ENCODE results near the gene FMN1.

Gene FMN1

DNA sequence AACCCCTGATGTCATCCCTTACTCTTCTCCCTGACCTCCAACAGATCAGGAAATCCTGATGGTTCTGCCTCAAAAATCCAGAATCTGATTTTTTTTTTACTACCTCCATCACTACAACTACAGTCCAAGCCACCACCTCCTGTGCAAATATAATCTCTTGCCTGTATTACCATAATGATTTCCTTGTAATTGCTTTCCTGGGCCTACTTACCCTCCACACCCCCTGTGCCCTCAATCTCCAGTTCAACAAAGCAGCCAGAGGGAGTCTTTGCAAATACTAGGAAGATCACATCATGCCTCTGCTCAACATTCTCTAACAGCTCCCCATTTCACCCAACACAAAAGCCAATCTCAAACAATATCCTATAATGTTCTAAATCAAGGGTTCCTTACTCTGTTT is 159.9 kb downstream of the FMN1 start:
- H4K91ac ChIP-seq (ENCODE audit: low read depth, low read length): no peak overlapping the region
- no peaks in the 10 kb centered on the region for H3K9me3 ChIP-seq (ENCODE audit: insufficient read depth, low read depth, low read length)
- H3K27ac ChIP-seq (ENCODE audit: low read depth, low read length): no peak overlapping the region
- DNase-seq: no peak
- no peak overlapping the region for H3K23ac ChIP-seq (ENCODE audit: low read length)
- peaks cover 0 to 2% of the 10 kb centered on the region in 2 experiments for H3K4me1 ChIP-seq (ENCODE audit: control insufficient read depth in 1 of 2, insufficient read depth in 2 of 2, low read length in 2 of 2)
- H3K36me3 ChIP-seq (ENCODE audit: control insufficient read depth in 1 of 2, insufficient read depth in 2 of 2, low read length in 2 of 2): no peaks in the 10 kb centered on the region
- H3K79me1 ChIP-seq (ENCODE audit: low read length): no peaks in the 10 kb centered on the region
- H3K4me3 ChIP-seq (ENCODE audit: low read depth, low read length): no peak overlapping the region
- H3K79me2 ChIP-seq (ENCODE audit: control insufficient read depth, insufficient read depth, low read length, poor library complexity): no peaks in the 10 kb centered on the region
- no peaks in the 10 kb centered on the region for H3K27me3 ChIP-seq (ENCODE audit: insufficient read depth, low read length)
- H2BK120ac ChIP-seq (ENCODE audit: insufficient read depth, low read length, poor library complexity): no peak overlapping the region
- H3K18ac ChIP-seq (ENCODE audit: low read length): no peak overlapping the region
- no peak overlapping the region for H2BK5ac ChIP-seq (ENCODE audit: low read depth, low read length, poor library complexity)
- no peak overlapping the region for H3K4me2 ChIP-seq (ENCODE audit: low read length)
- H2AFZ ChIP-seq (ENCODE audit: insufficient read depth, low read length, poor library complexity): no peak overlapping the region
- no peak overlapping the region for H4K8ac ChIP-seq (ENCODE audit: low read depth, low read length)
- no peak overlapping the region for H3K9ac ChIP-seq (ENCODE audit: low read length)
- no peak overlapping the region for H2AK5ac ChIP-seq (ENCODE audit: low read length)
- no peak overlapping the region for H2BK12ac ChIP-seq (ENCODE audit: low read length)
- no peak overlapping the region for H4K12ac ChIP-seq (ENCODE audit: low read depth, low read length)
- no peak overlapping the region for H3K14ac ChIP-seq (ENCODE audit: low read length)
- H3K4ac ChIP-seq (ENCODE audit: low read depth, low read length): no peak overlapping the region

DNA sequence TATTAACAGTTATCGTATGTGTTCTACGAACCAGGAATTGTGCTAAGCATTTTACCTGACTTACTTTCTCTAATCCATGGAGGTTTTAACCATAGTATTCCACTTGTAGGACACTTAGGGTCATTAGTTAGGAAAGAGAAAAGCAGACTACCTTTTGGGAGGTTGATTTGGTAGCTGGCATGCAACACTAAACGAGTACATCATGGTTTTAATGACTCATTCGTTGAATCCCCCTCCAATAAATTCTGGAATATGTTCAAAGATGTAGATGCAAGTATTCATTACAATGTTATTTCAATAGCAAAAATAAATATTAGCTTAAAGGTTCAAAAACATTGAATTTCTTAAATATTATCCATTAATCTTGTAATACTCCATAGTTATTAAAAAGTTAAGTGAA is 162.5 kb downstream of the FMN1 start:
- H3K36me3 ChIP-seq (ENCODE audit: control insufficient read depth in 1 of 2, insufficient read depth in 2 of 2, low read length in 2 of 2): no peaks in the 10 kb centered on the region
- no peaks in the 10 kb centered on the region for H3K27me3 ChIP-seq (ENCODE audit: insufficient read depth, low read length)
- no peaks in the 10 kb centered on the region for H3K79me1 ChIP-seq (ENCODE audit: low read length)
- H3K4me1 ChIP-seq (ENCODE audit: control insufficient read depth in 1 of 2, insufficient read depth in 2 of 2, low read length in 2 of 2): peaks cover 0 to 2% of the 10 kb centered on the region in 2 experiments
- H2BK120ac ChIP-seq (ENCODE audit: insufficient read depth, low read length, poor library complexity): no peak overlapping the region
- no peak overlapping the region for H4K12ac ChIP-seq (ENCODE audit: low read depth, low read length)
- H2AK5ac ChIP-seq (ENCODE audit: low read length): no peak overlapping the region
- no peak overlapping the region for H2AFZ ChIP-seq (ENCODE audit: insufficient read depth, low read length, poor library complexity)
- no peak overlapping the region for H3K27ac ChIP-seq (ENCODE audit: low read depth, low read length)
- no peak overlapping the region for H3K23ac ChIP-seq (ENCODE audit: low read length)
- no peak overlapping the region for H4K8ac ChIP-seq (ENCODE audit: low read depth, low read length)
- H2BK12ac ChIP-seq (ENCODE audit: low read length): no peak overlapping the region
- H4K91ac ChIP-seq (ENCODE audit: low read depth, low read length): no peak overlapping the region
- no peak overlapping the region for H3K4me2 ChIP-seq (ENCODE audit: low read length)
- WGBS (ENCODE audit: extremely low coverage, insufficient coverage, insufficient read length): no CpG with 5 or more reads among the region's 4 CpGs
- H3K4me3 ChIP-seq (ENCODE audit: low read depth, low read length): no peak overlapping the region
- H3K9me3 ChIP-seq (ENCODE audit: insufficient read depth, low read depth, low read length): no peaks in the 10 kb centered on the region
- no peak for DNase-seq
- H3K79me2 ChIP-seq (ENCODE audit: control insufficient read depth, insufficient read depth, low read length, poor library complexity): no peaks in the 10 kb centered on the region
- no peak overlapping the region for H3K14ac ChIP-seq (ENCODE audit: low read length)
- no peak overlapping the region for H3K9ac ChIP-seq (ENCODE audit: low read length)
- H2BK5ac ChIP-seq (ENCODE audit: low read depth, low read length, poor library complexity): no peak overlapping the region
- H3K18ac ChIP-seq (ENCODE audit: low read length): no peak overlapping the region
- H3K4ac ChIP-seq (ENCODE audit: low read depth, low read length): no peak overlapping the region

DNA sequence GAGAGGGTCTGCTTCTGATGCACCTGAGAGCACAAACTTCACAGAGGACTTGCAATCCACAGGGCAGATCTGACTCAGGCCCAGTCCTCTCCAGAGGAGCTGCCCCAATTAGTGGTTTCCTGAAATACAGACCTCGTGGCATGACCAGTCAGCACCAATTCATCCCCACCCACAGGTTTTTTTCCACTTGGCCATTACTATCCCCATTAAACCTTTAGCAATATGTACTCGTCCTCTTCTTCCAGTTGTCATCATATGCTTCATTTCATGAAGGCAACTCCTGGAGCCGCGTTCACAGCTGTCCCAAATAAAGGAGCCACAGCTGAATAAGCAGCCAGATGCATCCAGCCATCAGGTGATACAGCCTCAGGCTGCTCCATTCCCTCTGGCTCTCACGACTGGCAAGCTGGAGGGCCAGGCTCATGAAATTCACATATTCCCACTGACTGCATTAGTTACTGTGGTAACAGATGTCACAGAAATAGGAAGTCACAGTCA is 163.1 kb downstream of the FMN1 start:
- H3K4me3 ChIP-seq (ENCODE audit: low read depth, low read length): no peak overlapping the region
- peaks cover 0 to 2% of the 10 kb centered on the region in 2 experiments for H3K4me1 ChIP-seq (ENCODE audit: control insufficient read depth in 1 of 2, insufficient read depth in 2 of 2, low read length in 2 of 2)
- H2BK12ac ChIP-seq (ENCODE audit: low read length): no peak overlapping the region
- no peak overlapping the region for H3K4ac ChIP-seq (ENCODE audit: low read depth, low read length)
- no peak overlapping the region for H3K4me2 ChIP-seq (ENCODE audit: low read length)
- no peaks in the 10 kb centered on the region for H3K79me1 ChIP-seq (ENCODE audit: low read length)
- no peaks in the 10 kb centered on the region for H3K36me3 ChIP-seq (ENCODE audit: control insufficient read depth in 1 of 2, insufficient read depth in 2 of 2, low read length in 2 of 2)
- no peak overlapping the region for H2BK5ac ChIP-seq (ENCODE audit: low read depth, low read length, poor library complexity)
- H3K79me2 ChIP-seq (ENCODE audit: control insufficient read depth, insufficient read depth, low read length, poor library complexity): no peaks in the 10 kb centered on the region
- no peak for DNase-seq
- peak overlapping the region; percentile 31 for H3K9ac ChIP-seq (ENCODE audit: low read length)
- H2BK120ac ChIP-seq (ENCODE audit: insufficient read depth, low read length, poor library complexity): no peak overlapping the region
- H2AFZ ChIP-seq (ENCODE audit: insufficient read depth, low read length, poor library complexity): no peak overlapping the region
- no peak overlapping the region for H3K14ac ChIP-seq (ENCODE audit: low read length)
- H3K9me3 ChIP-seq (ENCODE audit: insufficient read depth, low read depth, low read length): no peaks in the 10 kb centered on the region
- H4K12ac ChIP-seq (ENCODE audit: low read depth, low read length): no peak overlapping the region
- no CpG with 5 or more reads among the region's 5 CpGs for WGBS (ENCODE audit: extremely low coverage, insufficient coverage, insufficient read length)
- no peak overlapping the region for H3K23ac ChIP-seq (ENCODE audit: low read length)
- no peak overlapping the region for H3K27ac ChIP-seq (ENCODE audit: low read depth, low read length)
- H4K91ac ChIP-seq (ENCODE audit: low read depth, low read length): no peak overlapping the region
- no peak overlapping the region for H2AK5ac ChIP-seq (ENCODE audit: low read length)
- H4K8ac ChIP-seq (ENCODE audit: low read depth, low read length): no peak overlapping the region
- H3K27me3 ChIP-seq (ENCODE audit: insufficient read depth, low read length): no peaks in the 10 kb centered on the region
- no peak overlapping the region for H3K18ac ChIP-seq (ENCODE audit: low read length)

DNA sequence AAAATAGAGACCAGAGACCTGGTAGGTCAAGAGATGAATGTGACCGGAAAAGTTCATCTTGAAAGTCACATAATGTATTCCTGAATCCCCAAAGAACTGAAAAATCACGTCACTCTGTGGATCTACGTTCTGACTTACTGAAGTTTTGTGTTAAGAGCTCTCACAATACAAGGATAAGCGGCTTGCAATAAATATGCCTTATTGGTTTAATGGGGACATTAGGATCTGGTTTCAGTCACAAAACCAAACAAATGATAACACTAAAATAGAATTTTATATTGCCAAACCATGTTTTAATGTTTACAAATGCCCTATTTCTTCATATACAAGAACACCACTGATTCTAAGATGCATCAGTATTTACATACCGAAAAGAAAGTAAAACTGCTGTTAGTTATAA is 164.2 kb downstream of the FMN1 start:
- no peak overlapping the region for H3K18ac ChIP-seq (ENCODE audit: low read length)
- no peaks in the 10 kb centered on the region for H3K36me3 ChIP-seq (ENCODE audit: control insufficient read depth in 1 of 2, insufficient read depth in 2 of 2, low read length in 2 of 2)
- H3K23ac ChIP-seq (ENCODE audit: low read length): no peak overlapping the region
- H2BK12ac ChIP-seq (ENCODE audit: low read length): no peak overlapping the region
- no CpG with 5 or more reads among the region's 5 CpGs for WGBS (ENCODE audit: extremely low coverage, insufficient coverage, insufficient read length)
- H3K4me3 ChIP-seq (ENCODE audit: low read depth, low read length): no peak overlapping the region
- H3K79me2 ChIP-seq (ENCODE audit: control insufficient read depth, insufficient read depth, low read length, poor library complexity): no peaks in the 10 kb centered on the region
- no peak overlapping the region for H3K9ac ChIP-seq (ENCODE audit: low read length)
- DNase-seq: no peak
- no peak overlapping the region for H2BK5ac ChIP-seq (ENCODE audit: low read depth, low read length, poor library complexity)
- H4K8ac ChIP-seq (ENCODE audit: low read depth, low read length): no peak overlapping the region
- H2AFZ ChIP-seq (ENCODE audit: insufficient read depth, low read length, poor library complexity): no peak overlapping the region
- H4K91ac ChIP-seq (ENCODE audit: low read depth, low read length): no peak overlapping the region
- no peak overlapping the region for H3K27ac ChIP-seq (ENCODE audit: low read depth, low read length)
- H3K9me3 ChIP-seq (ENCODE audit: insufficient read depth, low read depth, low read length): no peaks in the 10 kb centered on the region
- H3K14ac ChIP-seq (ENCODE audit: low read length): no peak overlapping the region
- no peak overlapping the region for H2AK5ac ChIP-seq (ENCODE audit: low read length)
- H2BK120ac ChIP-seq (ENCODE audit: insufficient read depth, low read length, poor library complexity): no peak overlapping the region
- H4K12ac ChIP-seq (ENCODE audit: low read depth, low read length): no peak overlapping the region
- H3K4ac ChIP-seq (ENCODE audit: low read depth, low read length): no peak overlapping the region
- H3K79me1 ChIP-seq (ENCODE audit: low read length): no peaks in the 10 kb centered on the region
- H3K4me2 ChIP-seq (ENCODE audit: low read length): no peak overlapping the region
- no peaks in the 10 kb centered on the region for H3K27me3 ChIP-seq (ENCODE audit: insufficient read depth, low read length)
- peaks cover 0 to 2% of the 10 kb centered on the region in 2 experiments for H3K4me1 ChIP-seq (ENCODE audit: control insufficient read depth in 1 of 2, insufficient read depth in 2 of 2, low read length in 2 of 2)
